ENCODE measurements around the gene POLDIP2.

DNA sequence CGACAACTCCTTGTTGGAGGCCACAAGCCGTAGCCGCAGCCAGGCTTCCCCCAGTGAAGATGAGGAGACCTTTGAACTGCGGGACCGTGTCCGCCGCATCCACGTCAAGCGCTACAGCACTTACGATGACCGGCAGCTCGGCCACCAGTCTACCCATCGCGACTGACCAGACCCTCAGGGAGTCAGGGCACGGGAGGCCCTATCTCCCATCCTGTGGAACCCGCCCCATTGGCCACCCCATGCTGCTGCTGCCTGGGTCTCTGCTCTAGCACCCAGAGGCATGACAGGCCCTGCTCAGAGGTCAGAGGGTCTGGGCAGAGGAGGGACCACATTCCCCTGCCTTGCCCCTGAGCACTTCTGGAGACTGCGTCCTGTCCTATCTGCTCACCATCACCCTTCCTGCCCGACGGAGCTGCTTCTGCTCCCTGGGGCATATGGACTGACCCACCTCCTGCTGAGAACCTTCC, 12.9 kb downstream of the POLDIP2 start:
- TF ChIP-seq, protein P1, sequence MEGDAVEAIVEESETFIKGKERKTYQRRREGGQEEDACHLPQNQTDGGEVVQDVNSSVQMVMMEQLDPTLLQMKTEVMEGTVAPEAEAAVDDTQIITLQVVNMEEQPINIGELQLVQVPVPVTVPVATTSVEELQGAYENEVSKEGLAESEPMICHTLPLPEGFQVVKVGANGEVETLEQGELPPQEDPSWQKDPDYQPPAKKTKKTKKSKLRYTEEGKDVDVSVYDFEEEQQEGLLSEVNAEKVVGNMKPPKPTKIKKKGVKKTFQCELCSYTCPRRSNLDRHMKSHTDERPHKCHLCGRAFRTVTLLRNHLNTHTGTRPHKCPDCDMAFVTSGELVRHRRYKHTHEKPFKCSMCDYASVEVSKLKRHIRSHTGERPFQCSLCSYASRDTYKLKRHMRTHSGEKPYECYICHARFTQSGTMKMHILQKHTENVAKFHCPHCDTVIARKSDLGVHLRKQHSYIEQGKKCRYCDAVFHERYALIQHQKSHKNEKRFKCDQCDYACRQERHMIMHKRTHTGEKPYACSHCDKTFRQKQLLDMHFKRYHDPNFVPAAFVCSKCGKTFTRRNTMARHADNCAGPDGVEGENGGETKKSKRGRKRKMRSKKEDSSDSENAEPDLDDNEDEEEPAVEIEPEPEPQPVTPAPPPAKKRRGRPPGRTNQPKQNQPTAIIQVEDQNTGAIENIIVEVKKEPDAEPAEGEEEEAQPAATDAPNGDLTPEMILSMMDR (IDR thresholded peaks at IDR 0.05 in 4 of 5, conservative IDR thresholded peaks at IDR 0.05 in 1 of 5) = no peak
- TF ChIP-seq POLR2A (IDR thresholded peaks at IDR 0.05) = no peak
